Liver (tissue), 9 donors: ENCODE results near the gene MYBPHL. TPM values are rescaled to one million over a fixed set of nuclear protein-coding genes. Genes with fewer than 3 reads are reported as not detected.

ENCODE experiments used
- DNase-seq: peaks from one replicate; pipeline ENCODE4 v3.0.0-alpha.2; 2017; ENCODE audit warnings: low spot score
- H3K27ac ChIP-seq, 2 donors: one replicate each; pipeline ENCODE4 v1.7.0; 2013; ENCODE audit warnings: inconsistent platforms in 2 of 2, low read length in 2 of 2, control low read depth in 1 of 2, low read depth in 1 of 2, mild to moderate bottlenecking in 1 of 2
- H3K27me3 ChIP-seq, 4 donors: one replicate each; pipeline versions ENCODE4 v1.6.1 to v1.7.0; 2013; ENCODE audit warnings: low read length in 3 of 4, inconsistent platforms in 1 of 4, mild to moderate bottlenecking in 1 of 4, moderate library complexity in 1 of 4; ENCODE audit not compliant: control insufficient read depth in 4 of 4, insufficient read depth in 4 of 4
- H3K36me3 ChIP-seq, 4 donors: one replicate each; pipeline versions ENCODE4 v1.6.1 to v1.7.0; 2013; ENCODE audit warnings: low read length in 3 of 4, mild to moderate bottlenecking in 3 of 4, low read depth in 1 of 4, moderate library complexity in 1 of 4; ENCODE audit not compliant: control insufficient read depth in 4 of 4, insufficient read depth in 3 of 4
- H3K4me1 ChIP-seq, 4 donors: one replicate each; pipeline versions ENCODE4 v1.6.1 to v1.7.0; 2013; ENCODE audit warnings: low read length in 3 of 4, mild to moderate bottlenecking in 3 of 4, moderate library complexity in 1 of 4; ENCODE audit not compliant: control insufficient read depth in 4 of 4, insufficient read depth in 4 of 4
- H3K4me3 ChIP-seq, 3 donors: one replicate each; pipeline versions ENCODE4 v1.6.1 to v1.7.0; 2013; ENCODE audit warnings: low read length in 3 of 3, control low read depth in 1 of 3, low read depth in 1 of 3, mild to moderate bottlenecking in 1 of 3
- H3K9ac ChIP-seq, 2 donors: one replicate each; pipeline ENCODE4 v1.7.0; 2013; ENCODE audit warnings: low read length in 2 of 2, mild to moderate bottlenecking in 2 of 2, moderate library complexity in 2 of 2, control low read depth in 1 of 2, low read depth in 1 of 2
- H3K9me3 ChIP-seq, 4 donors: one replicate each; pipeline versions ENCODE4 v1.6.1 to v1.7.0; 2013; ENCODE audit warnings: low read length in 3 of 4; ENCODE audit not compliant: control insufficient read depth in 4 of 4
- EGR1 ChIP-seq, 2 donors: IDR thresholded peaks; 2 replicates each; pipeline ENCODE4 v1.6.1; 2016 to 2018; ENCODE audit warnings: antibody characterized with exemption in 2 of 2, low read depth in 2 of 2
- FOXA1 ChIP-seq: IDR thresholded peaks from 2 replicates; pipeline ENCODE4 v1.6.1; 2016; ENCODE audit warnings: antibody characterized with exemption
- FOXA2 ChIP-seq: IDR thresholded peaks from 2 replicates; pipeline ENCODE4 v1.6.1; 2016; ENCODE audit warnings: antibody characterized with exemption
- GABPA ChIP-seq, 2 donors: IDR thresholded peaks in 1 of 2; conservative IDR thresholded peaks in 1 of 2; 2 replicates each; pipeline ENCODE4 v1.6.1; 2016; ENCODE audit warnings: antibody characterized with exemption in 2 of 2, mild to moderate bottlenecking in 1 of 2, moderate library complexity in 1 of 2
- HNF4A ChIP-seq, 2 donors: conservative IDR thresholded peaks; 2 replicates each; pipeline ENCODE4 v1.6.1; 2016; ENCODE audit warnings: antibody characterized with exemption in 2 of 2, mild to moderate bottlenecking in 2 of 2
- HNF4G ChIP-seq: IDR thresholded peaks from 2 replicates; pipeline ENCODE4 v1.6.1; 2016; ENCODE audit warnings: antibody characterized with exemption
- JUND ChIP-seq, 2 donors: IDR thresholded peaks; 2 replicates each; pipeline ENCODE4 v1.6.1; 2016; ENCODE audit warnings: antibody characterized with exemption in 2 of 2
- MAX ChIP-seq: IDR thresholded peaks from 2 replicates; pipeline ENCODE4 v1.6.1; 2016; ENCODE audit warnings: antibody characterized with exemption
- NR2F2 ChIP-seq: IDR thresholded peaks from 2 replicates; pipeline ENCODE4 v1.6.1; 2016; ENCODE audit warnings: antibody characterized with exemption
- RAD21 ChIP-seq, 2 donors: IDR thresholded peaks; 2 replicates each; pipeline ENCODE4 v1.6.1; 2016; ENCODE audit warnings: antibody characterized with exemption in 2 of 2, mild to moderate bottlenecking in 2 of 2
- RXRA ChIP-seq, 2 donors: IDR thresholded peaks; 2 replicates each; pipeline ENCODE4 v1.6.1; 2017 to 2018; ENCODE audit warnings: antibody characterized with exemption in 2 of 2, mild to moderate bottlenecking in 1 of 2
- SP1 ChIP-seq: IDR thresholded peaks from 2 replicates; pipeline ENCODE4 v1.6.1; 2018; ENCODE audit warnings: antibody characterized with exemption, mild to moderate bottlenecking
- TAF1 ChIP-seq: conservative IDR thresholded peaks from 2 replicates; pipeline ENCODE4 v1.6.1; 2016; ENCODE audit warnings: antibody characterized with exemption, mild to moderate bottlenecking
- YY1 ChIP-seq: IDR thresholded peaks from 2 replicates; pipeline ENCODE4 v1.6.1; 2016; ENCODE audit warnings: antibody characterized with exemption, mild to moderate bottlenecking
- ZBTB33 ChIP-seq: IDR thresholded peaks from 2 replicates; pipeline ENCODE4 v1.6.1; 2016; ENCODE audit warnings: antibody characterized with exemption
- WGBS: extraction: QIAGEN DNeasy Blood & Tissue Kit; methylation state at CpG from one replicate; pipeline ENCODE4 v1.1.7; 2013; 5-methylcytosine and 5-hydroxymethylcytosine counted together
- polyA plus RNA-seq, 2 donors: library from polyadenylated mRNA; stranded (reverse) in 1 of 2; unstranded in 1 of 2; fragments of 200-250 nt in 1 of 2; fragments of >200 nt in 1 of 2; fragmentation: Nextera tagmentation in 1 of 2; extraction: Ambion mirVana in 1 of 2; gene quantifications; one replicate each; pipeline versions ENCODE4 v1.2.1 to v1.2.3, GENCODE V29; 2013 to 2015
- total RNA-seq, 2 donors: library from RNA; depleted of rRNA; stranded (reverse); fragments of >200 nt; gene quantifications; one replicate each; pipeline ENCODE4 v1.2.3, GENCODE V29; 2014
- TF ChIP-seq, protein P1 (sequence below): fragments of 150-350 bp; IDR thresholded peaks from 2 replicates; pipeline ENCODE4 v1.5.1; 2017; ENCODE audit warnings: improper control_type of control experiment, low read depth, low read length; ENCODE audit not compliant: missing input control
- TF ChIP-seq, protein P2 (sequence below): IDR thresholded peaks from 2 replicates; pipeline ENCODE4 v1.6.1; 2016; ENCODE audit warnings: antibody characterized with exemption
- TF ChIP-seq, protein P3 (sequence below): IDR thresholded peaks from 2 replicates; pipeline ENCODE4 v1.6.1; 2016; ENCODE audit warnings: antibody characterized with exemption, mild to moderate bottlenecking
- donor health status: healthy.
- donor health status: healthy.
- donor health status: healthy.
- donor health status: healthy.
- donor health status: healthy.

MYBPHL gene
- total and polyA plus RNA-seq, 4 donors: not detected

DNA sequence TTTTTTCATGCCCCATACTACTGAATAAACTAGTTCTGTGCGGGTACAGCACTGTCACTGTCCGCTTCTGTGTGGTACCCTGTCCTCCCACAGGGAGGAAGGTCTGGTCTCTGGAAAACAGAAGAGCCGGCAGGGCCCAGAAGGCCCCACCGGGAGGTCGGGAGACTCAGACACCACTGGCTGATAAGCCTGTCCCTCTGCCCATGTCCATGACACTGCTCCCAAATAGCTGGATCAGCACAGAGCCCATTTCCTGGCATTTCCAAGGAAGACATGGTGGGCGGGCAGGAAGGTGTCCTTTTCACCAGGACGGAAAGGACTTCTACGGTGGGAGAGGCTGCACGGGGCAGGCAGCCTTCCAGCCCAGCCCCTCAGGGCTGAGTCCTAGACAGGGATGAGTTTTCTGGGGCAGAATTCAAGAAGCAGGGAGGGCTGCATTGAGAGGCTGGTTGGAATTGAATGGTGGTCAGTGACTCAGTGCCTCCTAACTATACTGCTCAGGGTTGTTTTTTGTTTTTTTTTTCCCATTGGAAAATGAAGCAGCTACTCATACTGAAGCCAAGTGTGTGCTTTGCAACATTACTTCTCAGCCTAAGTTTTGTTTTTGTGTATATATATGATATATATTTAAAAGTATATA lies 31.0 kb downstream of the MYBPHL start:
- DNase-seq: no peak
- Histone ChIP-seq H3K36me3 (no peaks in the 10 kb centered on the region), H3K27ac (no peak overlapping the region), H3K4me1 (peaks cover 4 to 39% (median 28%) of the 10 kb centered on the region in 4 donors), H3K9me3 (no peaks in the 10 kb centered on the region), H3K27me3 (no peaks in the 10 kb centered on the region), H3K9ac (no peak overlapping the region), H3K4me3 (no peak overlapping the region)
- TF ChIP-seq NR2F2 (no peak), FOXA2 (no peak), TAF1 (no peak), YY1 (no peak), EGR1 (IDR thresholded peaks at IDR 0.05; ENCODE audit: low read depth in 2 of 2) (no peak), FOXA1 (no peak), GABPA (IDR thresholded peaks at IDR 0.05 in 1 of 2, conservative IDR thresholded peaks at IDR 0.05 in 1 of 2) (no peak), HNF4G (no peak), ZBTB33 (no peak), MAX (no peak), RXRA (IDR thresholded peaks at IDR 0.05) (no peak), HNF4A (conservative IDR thresholded peaks at IDR 0.05) (no peak), SP1 (no peak), RAD21 (IDR thresholded peaks at IDR 0.05) (no peak), JUND (IDR thresholded peaks at IDR 0.05) (no peak)
- TF ChIP-seq, protein P1, sequence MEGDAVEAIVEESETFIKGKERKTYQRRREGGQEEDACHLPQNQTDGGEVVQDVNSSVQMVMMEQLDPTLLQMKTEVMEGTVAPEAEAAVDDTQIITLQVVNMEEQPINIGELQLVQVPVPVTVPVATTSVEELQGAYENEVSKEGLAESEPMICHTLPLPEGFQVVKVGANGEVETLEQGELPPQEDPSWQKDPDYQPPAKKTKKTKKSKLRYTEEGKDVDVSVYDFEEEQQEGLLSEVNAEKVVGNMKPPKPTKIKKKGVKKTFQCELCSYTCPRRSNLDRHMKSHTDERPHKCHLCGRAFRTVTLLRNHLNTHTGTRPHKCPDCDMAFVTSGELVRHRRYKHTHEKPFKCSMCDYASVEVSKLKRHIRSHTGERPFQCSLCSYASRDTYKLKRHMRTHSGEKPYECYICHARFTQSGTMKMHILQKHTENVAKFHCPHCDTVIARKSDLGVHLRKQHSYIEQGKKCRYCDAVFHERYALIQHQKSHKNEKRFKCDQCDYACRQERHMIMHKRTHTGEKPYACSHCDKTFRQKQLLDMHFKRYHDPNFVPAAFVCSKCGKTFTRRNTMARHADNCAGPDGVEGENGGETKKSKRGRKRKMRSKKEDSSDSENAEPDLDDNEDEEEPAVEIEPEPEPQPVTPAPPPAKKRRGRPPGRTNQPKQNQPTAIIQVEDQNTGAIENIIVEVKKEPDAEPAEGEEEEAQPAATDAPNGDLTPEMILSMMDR: no peak
- TF ChIP-seq, protein P2, sequence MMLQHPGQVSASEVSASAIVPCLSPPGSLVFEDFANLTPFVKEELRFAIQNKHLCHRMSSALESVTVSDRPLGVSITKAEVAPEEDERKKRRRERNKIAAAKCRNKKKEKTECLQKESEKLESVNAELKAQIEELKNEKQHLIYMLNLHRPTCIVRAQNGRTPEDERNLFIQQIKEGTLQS: no peak
- TF ChIP-seq, protein P3, sequence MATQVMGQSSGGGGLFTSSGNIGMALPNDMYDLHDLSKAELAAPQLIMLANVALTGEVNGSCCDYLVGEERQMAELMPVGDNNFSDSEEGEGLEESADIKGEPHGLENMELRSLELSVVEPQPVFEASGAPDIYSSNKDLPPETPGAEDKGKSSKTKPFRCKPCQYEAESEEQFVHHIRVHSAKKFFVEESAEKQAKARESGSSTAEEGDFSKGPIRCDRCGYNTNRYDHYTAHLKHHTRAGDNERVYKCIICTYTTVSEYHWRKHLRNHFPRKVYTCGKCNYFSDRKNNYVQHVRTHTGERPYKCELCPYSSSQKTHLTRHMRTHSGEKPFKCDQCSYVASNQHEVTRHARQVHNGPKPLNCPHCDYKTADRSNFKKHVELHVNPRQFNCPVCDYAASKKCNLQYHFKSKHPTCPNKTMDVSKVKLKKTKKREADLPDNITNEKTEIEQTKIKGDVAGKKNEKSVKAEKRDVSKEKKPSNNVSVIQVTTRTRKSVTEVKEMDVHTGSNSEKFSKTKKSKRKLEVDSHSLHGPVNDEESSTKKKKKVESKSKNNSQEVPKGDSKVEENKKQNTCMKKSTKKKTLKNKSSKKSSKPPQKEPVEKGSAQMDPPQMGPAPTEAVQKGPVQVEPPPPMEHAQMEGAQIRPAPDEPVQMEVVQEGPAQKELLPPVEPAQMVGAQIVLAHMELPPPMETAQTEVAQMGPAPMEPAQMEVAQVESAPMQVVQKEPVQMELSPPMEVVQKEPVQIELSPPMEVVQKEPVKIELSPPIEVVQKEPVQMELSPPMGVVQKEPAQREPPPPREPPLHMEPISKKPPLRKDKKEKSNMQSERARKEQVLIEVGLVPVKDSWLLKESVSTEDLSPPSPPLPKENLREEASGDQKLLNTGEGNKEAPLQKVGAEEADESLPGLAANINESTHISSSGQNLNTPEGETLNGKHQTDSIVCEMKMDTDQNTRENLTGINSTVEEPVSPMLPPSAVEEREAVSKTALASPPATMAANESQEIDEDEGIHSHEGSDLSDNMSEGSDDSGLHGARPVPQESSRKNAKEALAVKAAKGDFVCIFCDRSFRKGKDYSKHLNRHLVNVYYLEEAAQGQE: no peak
- WGBS: 80% methylated on average over 9 of the region's 9 CpGs
